HEK293T (cell line): ENCODE results near the gene TMEM209.
"Not testable (repeated sequence)": the region's sequence is repeated elsewhere in the genome, so short reads cannot be mapped to it uniquely, and the experiment has no call there.

ENCODE experiments used
- CTCF ChIA-PET: fragments of 350-600 bp; formaldehyde crosslinking; extraction: SDS; loops from one replicate; lab custom pipeline; 2021; ENCODE audit warnings: antibody characterized with exemption, inconsistent platforms; lab: Yijun Ruan, JAX
- POLR2A ChIA-PET: fragments of 350-600 bp; formaldehyde crosslinking; extraction: SDS; loops from one replicate; lab custom pipeline; 2020; ENCODE audit warnings: antibody characterized with exemption, inconsistent platforms; lab: Yijun Ruan, JAX
- DNase-seq: peaks from one replicate; pipeline ENCODE4 v3.0.0; 2012; ENCODE audit warnings: mixed read lengths; ENCODE audit errors: extremely low spot score
- ARNT ChIP-seq: fragments of 450-650 bp; IDR thresholded peaks from 2 replicates; pipeline ENCODE4 v1.6.1; 2017; ENCODE audit warnings: mild to moderate bottlenecking
- BHLHE40 ChIP-seq: fragments of 450-650 bp; IDR thresholded peaks from 2 replicates; pipeline ENCODE4 v1.6.1; 2016; ENCODE audit warnings: mild to moderate bottlenecking, moderate library complexity, borderline replicate concordance
- CTBP1 ChIP-seq: fragments of 450-650 bp; IDR thresholded peaks from 2 replicates; pipeline ENCODE4 v1.6.1; 2016; ENCODE audit warnings: borderline replicate concordance
- ELF4 ChIP-seq: fragments of 450-650 bp; IDR thresholded peaks from 2 replicates; pipeline ENCODE4 v1.6.1; 2017; ENCODE audit warnings: antibody characterized with exemption
- FOXA1 ChIP-seq: fragments of 450-650 bp; IDR thresholded peaks from 2 replicates; pipeline ENCODE4 v1.6.1; 2016; ENCODE audit warnings: mild to moderate bottlenecking
- FOXK2 ChIP-seq: fragments of 450-650 bp; IDR thresholded peaks from 2 replicates; pipeline ENCODE4 v1.6.1; 2016; ENCODE audit warnings: mild to moderate bottlenecking
- FOXM1 ChIP-seq: fragments of 450-650 bp; IDR thresholded peaks from 2 replicates; pipeline ENCODE4 v1.6.1; 2017; ENCODE audit warnings: mild to moderate bottlenecking, borderline replicate concordance
- HDGF ChIP-seq: fragments of 450-650 bp; IDR thresholded peaks from 2 replicates; pipeline ENCODE4 v1.6.1; 2017; ENCODE audit warnings: antibody characterized with exemption, borderline replicate concordance
- L3MBTL2 ChIP-seq: fragments of 450-650 bp; conservative IDR thresholded peaks from 2 replicates; pipeline ENCODE4 v1.6.1; 2016; ENCODE audit warnings: mild to moderate bottlenecking
- LEF1 ChIP-seq: fragments of 450-650 bp; IDR thresholded peaks from 2 replicates; pipeline ENCODE4 v1.6.1; 2017; ENCODE audit warnings: mild to moderate bottlenecking, borderline replicate concordance
- NFRKB ChIP-seq: fragments of 450-650 bp; IDR thresholded peaks from 2 replicates; pipeline ENCODE4 v1.6.1; 2016; ENCODE audit warnings: mild to moderate bottlenecking, moderate library complexity
- SP1 ChIP-seq: fragments of 450-650 bp; IDR thresholded peaks from 2 replicates; pipeline ENCODE4 v1.6.1; 2017
- SUZ12 ChIP-seq: fragments of 450-650 bp; IDR thresholded peaks from 2 replicates; pipeline ENCODE4 v1.6.1; 2016; ENCODE audit warnings: mild to moderate bottlenecking
- TARDBP ChIP-seq: fragments of 450-650 bp; IDR thresholded peaks from 2 replicates; pipeline ENCODE4 v1.6.1; 2016
- ZNF384 ChIP-seq: fragments of 450-650 bp; IDR thresholded peaks from 2 replicates; pipeline ENCODE4 v1.6.1; 2016
- TF ChIP-seq, protein P1 (sequence below): fragments of 450-650 bp; IDR thresholded peaks from 2 replicates; pipeline ENCODE4 v1.6.1; 2016

TMEM209 gene

DNA sequence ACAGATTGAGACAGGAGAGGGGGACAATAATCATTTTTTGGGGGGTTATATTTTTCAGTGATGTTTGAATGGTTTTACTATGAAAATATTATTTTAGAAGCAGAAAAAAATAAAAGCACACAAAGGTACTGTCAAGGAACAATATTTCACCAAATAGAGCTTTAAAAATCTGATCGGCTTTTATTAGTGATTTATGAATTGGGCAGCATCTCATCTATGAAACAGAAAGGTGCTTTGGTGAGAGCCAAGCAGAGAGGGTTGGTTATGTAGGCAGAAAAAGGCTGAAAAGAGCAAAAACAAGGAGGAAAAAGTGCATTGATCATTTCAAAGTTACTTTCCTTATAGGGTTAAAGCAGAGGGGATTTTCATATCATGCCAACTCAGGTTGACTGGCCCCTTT is 35.0 kb upstream of the TMEM209 start:
- ChIA-PET CTCF (no interaction called here), POLR2A (interaction anchor here (1.2 kb wide), 1 partner anchor 35 kb away, joined by 4 read pairs; the partner anchor contains the start of gene TMEM209)
- DNase-seq, result no peak
- TF ChIP-seq SP1, result no peak
- no peak for TF ChIP-seq L3MBTL2

GRCh38 chr7:130236361-130236760 is 31.2 kb upstream of the TMEM209 start:
- CTCF ChIA-PET, result not testable (repeated sequence)

DNA sequence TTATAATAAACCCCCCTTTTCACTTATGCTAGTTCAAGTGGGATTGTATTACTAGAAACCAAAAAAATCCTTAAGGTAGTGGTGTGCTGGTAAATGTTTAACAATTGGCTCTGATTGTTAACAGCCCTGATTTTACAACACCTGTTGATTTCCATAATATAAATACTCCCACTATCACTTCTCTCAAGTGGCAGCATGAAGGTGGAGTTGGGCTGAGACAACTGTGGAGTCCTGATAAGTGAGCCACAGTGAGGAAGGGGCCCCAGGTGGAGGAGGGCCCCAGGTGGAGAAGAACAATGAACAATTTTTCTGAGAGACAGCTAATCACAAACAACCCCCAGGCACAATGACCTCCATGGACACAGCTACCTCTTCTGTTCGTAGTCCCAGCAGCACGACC is 28.9 kb upstream of the TMEM209 start:
- DNase-seq, result no peak
- ChIA-PET POLR2A (no interaction called here), CTCF (no interaction called here)
- TF ChIP-seq CTBP1 (no peak), SP1 (no peak), NFRKB (no peak), SUZ12 (no peak), LEF1 (no peak), FOXA1 (no peak)

More at GRCh38 chr7:130236361-130236760, 31.2 kb upstream of the TMEM209 start:
- POLR2A ChIA-PET, DNase-seq: not testable (repeated sequence)

DNA sequence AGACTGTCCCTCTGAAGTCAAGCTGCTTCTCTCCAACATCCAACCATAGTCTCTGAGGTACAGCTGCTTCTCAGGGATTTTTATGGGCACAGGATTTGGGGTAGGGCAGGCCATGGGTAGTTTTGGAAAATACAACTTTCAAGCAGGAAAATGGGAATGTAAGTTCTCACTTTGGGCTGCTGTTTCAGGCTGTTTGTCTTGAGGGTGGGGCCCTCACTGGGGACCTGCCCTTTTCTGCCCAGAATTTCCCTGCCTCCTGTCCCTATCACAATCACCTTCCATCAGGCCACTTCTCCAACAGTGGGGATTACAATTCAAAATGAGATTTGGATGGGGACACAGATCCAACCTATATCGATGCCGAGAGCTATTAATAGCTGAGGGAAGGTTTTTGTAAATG is 27.0 kb upstream of the TMEM209 start:
- DNase-seq, result no peak
- ChIA-PET POLR2A (interaction anchor here (1.8 kb wide), 1 partner anchor 27 kb away, joined by 5 read pairs; the partner anchor contains the start of gene TMEM209), CTCF (no interaction called here)
- no peak for TF ChIP-seq L3MBTL2
- TF ChIP-seq ELF4, result no peak
- no peak for TF ChIP-seq FOXM1
- no peak for TF ChIP-seq CTBP1
- TF ChIP-seq HDGF, result no peak
- TF ChIP-seq, protein P1, sequence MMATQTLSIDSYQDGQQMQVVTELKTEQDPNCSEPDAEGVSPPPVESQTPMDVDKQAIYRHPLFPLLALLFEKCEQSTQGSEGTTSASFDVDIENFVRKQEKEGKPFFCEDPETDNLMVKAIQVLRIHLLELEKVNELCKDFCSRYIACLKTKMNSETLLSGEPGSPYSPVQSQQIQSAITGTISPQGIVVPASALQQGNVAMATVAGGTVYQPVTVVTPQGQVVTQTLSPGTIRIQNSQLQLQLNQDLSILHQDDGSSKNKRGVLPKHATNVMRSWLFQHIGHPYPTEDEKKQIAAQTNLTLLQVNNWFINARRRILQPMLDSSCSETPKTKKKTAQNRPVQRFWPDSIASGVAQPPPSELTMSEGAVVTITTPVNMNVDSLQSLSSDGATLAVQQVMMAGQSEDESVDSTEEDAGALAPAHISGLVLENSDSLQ, result no peak
- no peak for TF ChIP-seq FOXK2
- no peak for TF ChIP-seq BHLHE40
- no peak for TF ChIP-seq SP1
- TF ChIP-seq NFRKB, result no peak
- no peak for TF ChIP-seq LEF1
- no peak for TF ChIP-seq TARDBP
- TF ChIP-seq SUZ12, result no peak
- no peak for TF ChIP-seq ARNT
- no peak for TF ChIP-seq FOXA1
- no peak for TF ChIP-seq ZNF384

DNA sequence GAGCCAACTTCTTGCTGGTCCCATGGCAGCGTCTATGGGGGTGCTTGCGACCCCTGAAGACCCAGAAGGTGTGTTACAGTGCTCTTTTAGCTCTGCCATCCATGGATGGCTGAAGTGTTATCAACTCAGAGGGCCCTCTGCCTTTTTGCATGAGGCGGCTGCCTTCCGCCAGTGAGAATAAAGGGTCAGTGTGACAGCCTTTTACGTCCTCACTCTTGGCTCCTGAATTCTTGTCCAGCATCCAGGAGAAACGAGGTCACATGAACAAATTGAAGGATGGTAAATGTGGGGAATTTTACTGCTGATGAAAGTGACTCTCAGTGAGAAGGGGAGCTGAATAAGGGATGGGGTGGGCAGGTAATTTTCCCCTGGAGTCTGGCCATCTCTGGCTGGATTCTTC is 26.6 kb upstream of the TMEM209 start:
- ChIA-PET CTCF (no interaction called here), POLR2A (interaction anchor here (1.8 kb wide), 1 partner anchor 26 kb away, joined by 5 read pairs; the partner anchor contains the start of gene TMEM209)
- TF ChIP-seq, protein P1, result no peak
- TF ChIP-seq NFRKB (no peak), FOXM1 (no peak), FOXK2 (no peak), SP1 (no peak), BHLHE40 (no peak), ZNF384 (no peak), TARDBP (no peak), SUZ12 (no peak), ARNT (no peak)
- DNase-seq, result no peak

GRCh38 chr7:130229981-130230380 is 24.8 kb upstream of the TMEM209 start:
- POLR2A ChIA-PET, DNase-seq, CTCF ChIA-PET: not testable (repeated sequence)

- CTCF ChIA-PET, result no interaction called here
- TF ChIP-seq L3MBTL2, result no peak
- TF ChIP-seq, protein P1, result peak; percentile 22; the same call in 1 of the 2 replicates
- TF ChIP-seq NFRKB, result no peak
- TF ChIP-seq FOXM1, result no peak
- POLR2A ChIA-PET, result interaction anchor here (1.2 kb wide), 1 partner anchor 24 kb away, joined by 3 read pairs; the partner anchor contains the start of gene TMEM209
- DNase-seq, result no peak
These were observed 23.8 kb upstream of the TMEM209 start for GRCh38 chr7:130228840-130229502.
